Mammary epithelial cell (primary cell): ENCODE results near the gene CELF4.

ENCODE experiments used
- EZH2 ChIP-seq: IDR thresholded peaks from 2 replicates; pipeline ENCODE4 v1.6.1; 2012; ENCODE audit warnings: low read length, inconsistent platforms, borderline replicate concordance
- TF ChIP-seq, protein P1 (sequence below), 2 donors: IDR thresholded peaks in 1 of 2; conservative IDR thresholded peaks in 1 of 2; 2 replicates each; pipeline ENCODE4 v1.5.1; 2011 to 2012; ENCODE audit warnings: inconsistent platforms in 2 of 2, low read length in 2 of 2, mild to moderate bottlenecking in 2 of 2, control low read depth in 1 of 2, low read depth in 1 of 2; ENCODE audit not compliant: insufficient read depth in 1 of 2; ENCODE audit errors: extremely low read depth in 1 of 2

GRCh38 chr18:37238282-37239108 lies 327.1 kb downstream of the CELF4 start:
- TF ChIP-seq, protein P1, sequence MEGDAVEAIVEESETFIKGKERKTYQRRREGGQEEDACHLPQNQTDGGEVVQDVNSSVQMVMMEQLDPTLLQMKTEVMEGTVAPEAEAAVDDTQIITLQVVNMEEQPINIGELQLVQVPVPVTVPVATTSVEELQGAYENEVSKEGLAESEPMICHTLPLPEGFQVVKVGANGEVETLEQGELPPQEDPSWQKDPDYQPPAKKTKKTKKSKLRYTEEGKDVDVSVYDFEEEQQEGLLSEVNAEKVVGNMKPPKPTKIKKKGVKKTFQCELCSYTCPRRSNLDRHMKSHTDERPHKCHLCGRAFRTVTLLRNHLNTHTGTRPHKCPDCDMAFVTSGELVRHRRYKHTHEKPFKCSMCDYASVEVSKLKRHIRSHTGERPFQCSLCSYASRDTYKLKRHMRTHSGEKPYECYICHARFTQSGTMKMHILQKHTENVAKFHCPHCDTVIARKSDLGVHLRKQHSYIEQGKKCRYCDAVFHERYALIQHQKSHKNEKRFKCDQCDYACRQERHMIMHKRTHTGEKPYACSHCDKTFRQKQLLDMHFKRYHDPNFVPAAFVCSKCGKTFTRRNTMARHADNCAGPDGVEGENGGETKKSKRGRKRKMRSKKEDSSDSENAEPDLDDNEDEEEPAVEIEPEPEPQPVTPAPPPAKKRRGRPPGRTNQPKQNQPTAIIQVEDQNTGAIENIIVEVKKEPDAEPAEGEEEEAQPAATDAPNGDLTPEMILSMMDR (conservative IDR thresholded peaks at IDR 0.05 in 1 of 2, IDR thresholded peaks at IDR 0.05 in 1 of 2; ENCODE audit: extremely low read depth in 1 of 2, insufficient read depth in 1 of 2, low read depth in 1 of 2, low read length in 2 of 2) = no peak
- TF ChIP-seq EZH2 = no peak
